ENCODE results near the gene GDPD5.

The GDPD5 gene

GRCh38 chr11:75485742-75486141, 40.0 kb downstream of the GDPD5 start:
- Histone ChIP-seq H3K4me1 (ENCODE audit: insufficient read depth, low read length) (peaks cover 10% of the 10 kb centered on the region), H3K9ac (ENCODE audit: low read depth, low read length) (no peak overlapping the region), H3K36me3 (ENCODE audit: insufficient read depth, low read length) (no peaks in the 10 kb centered on the region), H3K9me3 (ENCODE audit: control insufficient read depth, insufficient read depth, low read length) (no peaks in the 10 kb centered on the region)

- no peaks in the 10 kb centered on the region for H3K36me3 ChIP-seq (ENCODE audit: insufficient read depth, low read length)
- H3K4me1 ChIP-seq (ENCODE audit: insufficient read depth, low read length) = no peaks in the 10 kb centered on the region
- H3K9me3 ChIP-seq (ENCODE audit: control insufficient read depth, insufficient read depth, low read length) = no peaks in the 10 kb centered on the region
- no peak overlapping the region for H3K9ac ChIP-seq (ENCODE audit: low read depth, low read length)
Measured at GRCh38 chr11:75482931-75483469, 42.7 kb downstream of the GDPD5 start.

GRCh38 chr11:75481922-75482606, 43.7 kb downstream of the GDPD5 start:
- Histone ChIP-seq H3K9ac (ENCODE audit: low read depth, low read length) (no peak overlapping the region), H3K36me3 (ENCODE audit: insufficient read depth, low read length) (0 out of 2 replicates have a peak, but pooled peaks cover 2% of the 10 kb centered on the region), H3K9me3 (ENCODE audit: control insufficient read depth, insufficient read depth, low read length) (no peaks in the 10 kb centered on the region), H3K4me1 (ENCODE audit: insufficient read depth, low read length) (peaks cover 2% of the 10 kb centered on the region; the same call in 1 of the 2 replicates)

- Histone ChIP-seq H3K9me3 (ENCODE audit: control insufficient read depth, insufficient read depth, low read length) (no peaks in the 10 kb centered on the region), H3K36me3 (ENCODE audit: insufficient read depth, low read length) (0 out of 2 replicates have a peak, but pooled peaks cover 2% of the 10 kb centered on the region), H3K9ac (ENCODE audit: low read depth, low read length) (no peak overlapping the region), H3K4me1 (ENCODE audit: insufficient read depth, low read length) (peaks cover 9% of the 10 kb centered on the region; the same call in 1 of the 2 replicates)
Measured at GRCh38 chr11:75481223-75481921, 44.4 kb downstream of the GDPD5 start.

- Histone ChIP-seq H3K9me3 (ENCODE audit: control insufficient read depth, insufficient read depth, low read length) (no peaks in the 10 kb centered on the region), H3K4me1 (ENCODE audit: insufficient read depth, low read length) (peaks cover 18% of the 10 kb centered on the region; the same call in 1 of the 2 replicates), H3K36me3 (ENCODE audit: insufficient read depth, low read length) (0 out of 2 replicates have a peak, but pooled peaks cover 2% of the 10 kb centered on the region), H3K9ac (ENCODE audit: low read depth, low read length) (no peak overlapping the region)
Measured at GRCh38 chr11:75480185-75481175, 45.3 kb downstream of the GDPD5 start.

DNA sequence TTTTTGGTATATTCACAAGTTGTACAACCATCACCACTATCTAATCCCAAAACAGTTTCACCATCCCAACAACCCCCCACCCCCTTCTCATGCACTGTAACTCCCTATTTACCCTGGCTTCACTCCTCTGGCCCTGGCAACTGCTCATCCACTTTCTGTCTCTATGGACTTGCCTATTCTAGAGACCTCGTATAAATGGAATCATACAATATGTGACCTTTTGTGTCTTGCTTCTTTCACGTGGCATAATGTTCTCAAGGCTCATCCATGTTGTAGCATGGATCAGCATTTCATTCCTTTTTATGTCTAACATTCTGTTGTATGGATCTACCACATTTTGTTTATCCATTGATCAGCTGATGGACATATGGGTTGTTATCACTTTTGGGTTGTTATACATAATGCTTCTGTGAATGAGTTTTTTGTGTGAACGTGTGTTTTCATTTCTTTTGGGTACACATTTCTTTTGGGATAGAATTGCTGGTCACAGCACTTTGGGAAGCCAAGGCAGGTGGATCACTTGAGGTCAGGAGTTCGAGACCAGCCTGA, 46.1 kb downstream of the GDPD5 start:
- 0 out of 2 replicates have a peak, but pooled peaks cover 2% of the 10 kb centered on the region for H3K36me3 ChIP-seq (ENCODE audit: insufficient read depth, low read length)
- peaks cover 21% of the 10 kb centered on the region; the same call in 1 of the 2 replicates for H3K4me1 ChIP-seq (ENCODE audit: insufficient read depth, low read length)
- H3K9me3 ChIP-seq (ENCODE audit: control insufficient read depth, insufficient read depth, low read length) = no peaks in the 10 kb centered on the region
- H3K9ac ChIP-seq (ENCODE audit: low read depth, low read length) = no peak overlapping the region

DNA sequence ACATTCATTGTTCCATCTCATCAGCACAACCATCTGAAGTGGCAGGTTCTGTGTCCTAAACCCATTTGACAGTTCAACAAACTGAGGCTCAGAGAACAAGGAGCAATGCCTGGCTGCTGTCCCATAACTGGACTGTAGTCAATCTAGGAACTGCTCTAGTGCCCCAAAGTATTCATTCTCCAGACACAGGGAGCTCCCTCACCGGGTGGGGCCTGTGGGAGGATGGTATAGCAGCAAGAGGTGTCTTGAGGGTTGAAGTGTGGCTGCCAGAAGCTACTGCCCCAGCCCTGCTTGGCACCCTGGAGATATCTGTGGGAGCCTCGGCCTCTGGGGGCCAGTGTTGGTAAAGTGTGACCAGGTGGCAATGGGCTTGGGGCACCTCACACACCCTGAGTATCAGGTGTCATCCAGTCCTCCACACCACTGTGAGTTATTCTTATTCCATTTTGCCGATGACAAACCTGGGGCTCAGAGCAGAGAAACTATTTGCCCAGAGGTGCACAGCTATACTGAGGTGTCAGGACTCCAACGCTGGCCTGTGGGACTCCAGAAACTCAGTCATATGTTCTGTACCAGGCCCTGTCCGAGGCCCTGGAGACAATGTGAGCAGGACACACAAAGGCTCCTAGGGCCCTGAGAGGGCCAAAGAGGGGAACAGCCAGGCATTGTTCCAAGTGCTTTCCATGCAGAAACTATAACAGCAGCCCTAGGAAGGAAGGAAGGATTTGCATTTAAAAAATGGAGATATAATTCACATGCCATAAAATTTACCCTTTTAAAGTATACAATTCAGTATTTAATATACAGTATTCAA, 46.8 kb downstream of the GDPD5 start:
- Histone ChIP-seq H3K9ac (ENCODE audit: low read depth, low read length) (no peak overlapping the region), H3K4me1 (ENCODE audit: insufficient read depth, low read length) (peaks cover 21% of the 10 kb centered on the region; the same call in 1 of the 2 replicates), H3K9me3 (ENCODE audit: control insufficient read depth, insufficient read depth, low read length) (no peaks in the 10 kb centered on the region), H3K36me3 (ENCODE audit: insufficient read depth, low read length) (0 out of 2 replicates have a peak, but pooled peaks cover 2% of the 10 kb centered on the region)

- peaks cover 21% of the 10 kb centered on the region; the same call in 1 of the 2 replicates for H3K4me1 ChIP-seq (ENCODE audit: insufficient read depth, low read length)
- H3K36me3 ChIP-seq (ENCODE audit: insufficient read depth, low read length) = 0 out of 2 replicates have a peak, but pooled peaks cover 2% of the 10 kb centered on the region
- H3K9me3 ChIP-seq (ENCODE audit: control insufficient read depth, insufficient read depth, low read length) = no peaks in the 10 kb centered on the region
- H3K9ac ChIP-seq (ENCODE audit: low read depth, low read length) = no peak overlapping the region
Measured at GRCh38 chr11:75477614-75477935, 48.2 kb downstream of the GDPD5 start.

- Histone ChIP-seq H3K4me1 (ENCODE audit: insufficient read depth, low read length) (peaks cover 21% of the 10 kb centered on the region; the same call in 1 of the 2 replicates), H3K36me3 (ENCODE audit: insufficient read depth, low read length) (0 out of 2 replicates have a peak, but pooled peaks cover 2% of the 10 kb centered on the region), H3K9ac (ENCODE audit: low read depth, low read length) (no peak overlapping the region), H3K9me3 (ENCODE audit: control insufficient read depth, insufficient read depth, low read length) (no peaks in the 10 kb centered on the region)
Measured at GRCh38 chr11:75476739-75477613, 48.8 kb downstream of the GDPD5 start.

DNA sequence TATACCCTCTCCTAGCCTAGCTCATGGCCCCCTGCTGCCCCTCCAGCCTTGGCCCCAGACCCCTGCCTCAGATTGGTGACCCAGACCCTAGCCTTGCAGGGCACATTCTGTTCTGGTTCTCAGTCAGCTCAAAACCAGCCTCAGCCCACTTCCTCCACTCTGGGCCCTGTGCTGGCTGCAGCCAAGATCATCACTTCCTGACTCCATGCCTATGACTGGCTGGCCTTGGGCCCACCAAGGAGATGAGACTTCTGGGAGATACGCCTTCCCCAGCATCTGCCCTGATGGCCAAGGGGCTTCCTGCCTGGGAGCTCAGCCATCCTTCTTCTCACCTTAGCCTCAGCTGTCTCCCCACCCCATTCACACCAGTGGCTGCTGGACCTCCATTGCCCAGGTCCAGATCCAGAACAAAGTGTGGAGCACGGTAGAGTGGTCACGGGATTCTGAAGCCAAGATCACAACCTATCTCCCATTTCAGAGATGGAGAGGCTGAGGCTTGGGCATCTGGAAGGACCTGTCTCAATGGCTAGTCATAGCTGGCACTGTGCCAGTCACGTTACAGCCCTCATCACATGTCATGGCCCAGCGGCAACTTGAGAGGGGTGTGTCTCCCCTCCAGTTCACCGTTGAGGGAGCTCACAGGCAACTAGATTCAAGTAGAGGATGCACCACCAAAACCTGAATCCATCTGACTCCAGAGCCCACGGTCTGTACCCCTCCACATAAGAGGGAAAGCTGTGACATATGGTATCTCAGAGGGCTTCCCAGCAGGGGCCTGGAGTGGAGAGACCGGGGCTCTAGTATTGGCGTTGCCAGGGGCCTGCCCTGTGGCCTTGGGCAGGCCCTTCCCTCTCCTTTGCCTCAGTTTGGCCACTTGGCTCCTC, 49.7 kb downstream of the GDPD5 start:
- Histone ChIP-seq H3K4me1 (ENCODE audit: insufficient read depth, low read length) (peaks cover 21% of the 10 kb centered on the region; the same call in 1 of the 2 replicates), H3K36me3 (ENCODE audit: insufficient read depth, low read length) (0 out of 2 replicates have a peak, but pooled peaks cover 2% of the 10 kb centered on the region), H3K9me3 (ENCODE audit: control insufficient read depth, insufficient read depth, low read length) (no peaks in the 10 kb centered on the region), H3K9ac (ENCODE audit: low read depth, low read length) (no peak overlapping the region)

DNA sequence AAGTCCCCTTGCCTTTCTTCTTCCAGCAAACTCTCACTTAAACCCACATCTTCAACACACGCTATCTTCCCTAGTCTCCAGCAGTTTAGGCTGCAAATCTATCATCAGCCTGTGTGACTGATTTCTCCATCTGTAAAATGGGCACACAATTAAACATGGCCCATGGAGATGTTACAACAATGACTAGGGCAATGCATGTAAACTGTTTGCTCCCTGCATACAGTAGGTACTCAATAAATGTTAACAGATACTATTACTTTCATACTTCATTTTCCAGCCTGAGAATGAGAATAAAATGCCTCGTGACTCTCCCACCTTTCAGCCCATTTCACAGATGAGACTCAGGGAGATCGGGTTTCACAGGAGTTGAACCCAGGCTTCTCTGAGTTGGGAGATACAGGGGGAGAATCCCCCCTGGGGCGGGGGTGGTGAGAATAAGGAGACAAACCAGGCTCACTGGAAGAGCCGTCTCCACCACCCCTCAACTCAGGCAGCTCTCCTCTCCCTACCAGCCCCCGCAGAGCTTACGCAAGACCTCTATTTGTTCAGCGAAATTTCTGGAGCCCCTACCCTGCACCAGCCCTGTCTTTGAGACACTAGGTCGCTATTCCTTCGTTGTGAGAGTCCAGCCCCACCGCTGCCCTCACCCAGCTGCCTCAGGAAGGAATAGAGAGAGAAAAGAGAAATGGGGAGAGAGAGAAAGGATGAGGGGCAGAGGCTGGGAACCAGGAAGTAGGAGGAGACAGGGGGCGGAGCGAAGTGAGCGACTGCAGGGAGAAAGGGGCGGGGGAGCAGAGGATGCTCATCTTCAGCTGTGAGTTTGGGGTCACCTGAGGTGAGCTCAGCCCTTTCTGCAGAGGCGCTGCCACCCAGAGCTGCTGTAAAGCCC, 50.6 kb downstream of the GDPD5 start:
- Histone ChIP-seq H3K36me3 (ENCODE audit: insufficient read depth, low read length) (0 out of 2 replicates have a peak, but pooled peaks cover 2% of the 10 kb centered on the region), H3K9me3 (ENCODE audit: control insufficient read depth, insufficient read depth, low read length) (no peaks in the 10 kb centered on the region), H3K4me1 (ENCODE audit: insufficient read depth, low read length) (peaks cover 21% of the 10 kb centered on the region; the same call in 1 of the 2 replicates), H3K9ac (ENCODE audit: low read depth, low read length) (no peak overlapping the region)
